ENCODE data around the gene TOMT.

Gene TOMT, protein sequence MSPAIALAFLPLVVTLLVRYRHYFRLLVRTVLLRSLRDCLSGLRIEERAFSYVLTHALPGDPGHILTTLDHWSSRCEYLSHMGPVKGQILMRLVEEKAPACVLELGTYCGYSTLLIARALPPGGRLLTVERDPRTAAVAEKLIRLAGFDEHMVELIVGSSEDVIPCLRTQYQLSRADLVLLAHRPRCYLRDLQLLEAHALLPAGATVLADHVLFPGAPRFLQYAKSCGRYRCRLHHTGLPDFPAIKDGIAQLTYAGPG

DNA sequence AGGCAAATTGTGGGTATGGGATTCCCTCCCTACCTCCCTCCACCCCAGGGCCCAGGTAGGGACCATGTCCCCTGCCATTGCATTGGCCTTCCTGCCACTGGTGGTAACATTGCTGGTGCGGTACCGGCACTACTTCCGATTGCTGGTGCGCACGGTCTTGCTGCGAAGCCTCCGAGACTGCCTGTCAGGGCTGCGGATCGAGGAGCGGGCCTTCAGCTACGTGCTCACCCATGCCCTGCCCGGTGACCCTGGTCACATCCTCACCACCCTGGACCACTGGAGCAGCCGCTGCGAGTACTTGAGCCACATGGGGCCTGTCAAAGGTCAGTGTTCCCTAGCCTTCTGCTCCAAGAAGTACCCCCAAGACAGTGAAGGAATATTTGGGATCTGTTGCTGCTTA lies at the start of gene TOMT:
Gene TOMT, plus strand, starts transcription at position 37 of the 400 bp plus-strand sequence. Its CDS starts 28 bp downstream, at position 65.
- TF ChIP-seq GATA1 (IDR thresholded peaks at IDR 0.05; ENCODE audit: low read depth, low read length): no peak
- no peak for TF ChIP-seq POLR2A (IDR thresholded peaks at IDR 0.05; ENCODE audit: low read length)

DNA sequence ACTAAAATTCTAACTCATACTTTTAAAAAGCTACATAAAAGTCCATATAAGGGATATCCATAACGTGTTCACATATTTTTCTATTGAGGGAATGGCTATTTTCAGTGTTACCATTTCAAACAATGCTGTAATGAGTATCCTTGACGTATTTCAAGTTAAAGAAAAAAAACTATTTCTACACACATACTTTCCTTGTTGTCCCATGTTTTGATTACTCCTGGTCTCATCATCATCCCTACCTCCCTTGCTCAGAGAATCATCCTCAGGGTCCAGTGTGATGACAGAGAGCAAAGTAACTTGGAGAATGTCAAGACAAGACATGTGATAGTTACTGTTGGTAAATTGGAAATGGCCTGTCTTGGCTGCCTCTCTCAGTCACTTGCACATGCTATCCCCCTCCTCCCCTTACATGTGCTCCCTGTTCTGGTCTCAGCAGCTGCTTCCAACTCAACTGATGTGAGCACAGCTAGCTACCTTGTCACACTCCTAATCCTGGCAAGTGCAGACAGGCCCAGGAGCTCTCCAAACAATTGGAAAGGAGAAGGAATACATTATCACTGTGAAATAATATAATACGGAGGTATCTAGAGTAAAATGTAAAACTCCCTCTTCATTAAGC lies 47.2 kb upstream of the TOMT start:
- no peak for TF ChIP-seq POLR2A (IDR thresholded peaks at IDR 0.05; ENCODE audit: low read length)
- no peak for TF ChIP-seq GATA1 (IDR thresholded peaks at IDR 0.05; ENCODE audit: low read depth, low read length)

More for the DNA sequence above, at the start of gene TOMT:
- DNase-seq: no peak

DNA sequence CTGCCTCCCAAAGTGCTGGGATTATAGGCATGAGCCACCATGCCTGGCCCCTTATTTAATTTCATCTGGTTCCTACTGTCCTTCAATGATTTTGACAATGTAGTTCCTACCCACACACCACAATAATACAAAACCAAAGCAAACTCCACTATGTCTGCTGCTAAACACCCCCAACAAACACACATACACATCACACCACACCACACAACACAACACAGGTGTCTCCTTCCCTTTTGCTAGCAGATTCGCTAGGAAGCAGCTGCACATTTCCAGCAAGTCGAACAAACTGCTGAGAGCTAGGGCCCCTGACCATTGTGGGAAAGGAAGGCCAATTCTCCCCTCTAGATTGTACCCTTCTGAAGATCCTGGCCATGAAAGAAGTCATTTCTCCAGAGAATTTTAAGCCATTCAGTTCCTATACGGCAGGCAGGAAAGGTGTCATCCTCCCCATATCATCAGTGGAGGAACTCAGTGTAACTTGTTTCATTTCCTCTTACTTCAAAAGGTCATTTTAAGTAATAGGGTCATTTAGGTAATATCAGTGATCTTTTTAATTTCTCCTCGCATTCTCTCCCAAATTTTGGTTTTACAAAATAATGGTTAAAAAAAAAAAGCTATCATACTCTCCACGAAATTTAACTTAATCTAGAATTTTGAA lies 43.9 kb upstream of the TOMT start:
- no peak for DNase-seq
- TF ChIP-seq POLR2A (IDR thresholded peaks at IDR 0.05; ENCODE audit: low read length) (no peak), GATA1 (IDR thresholded peaks at IDR 0.05; ENCODE audit: low read depth, low read length) (no peak)

More for the DNA sequence above, 47.2 kb upstream of the TOMT start:
- no peak for DNase-seq

DNA sequence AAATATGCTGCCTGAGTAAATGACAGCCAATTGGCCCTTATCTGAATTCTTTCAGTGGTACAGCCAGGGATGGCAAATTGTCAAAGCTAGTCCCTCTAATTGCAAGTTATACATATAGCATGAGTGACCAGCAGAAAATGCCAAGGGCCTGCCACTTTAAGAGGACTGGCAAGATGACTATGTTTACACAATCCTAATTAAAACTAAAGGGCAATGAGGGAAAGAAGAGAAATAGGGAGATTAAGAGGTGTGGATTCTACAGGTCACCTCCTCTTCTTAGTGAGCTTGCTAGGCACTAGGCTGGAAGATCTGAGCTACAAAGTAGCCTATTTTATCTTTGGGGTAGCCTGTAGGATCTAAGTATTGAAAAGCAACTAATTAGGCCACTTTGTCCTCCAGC lies 38.9 kb upstream of the TOMT start:
- TF ChIP-seq GATA1 (IDR thresholded peaks at IDR 0.05; ENCODE audit: low read depth, low read length): no peak
- TF ChIP-seq POLR2A (IDR thresholded peaks at IDR 0.05; ENCODE audit: low read length): no peak

DNA sequence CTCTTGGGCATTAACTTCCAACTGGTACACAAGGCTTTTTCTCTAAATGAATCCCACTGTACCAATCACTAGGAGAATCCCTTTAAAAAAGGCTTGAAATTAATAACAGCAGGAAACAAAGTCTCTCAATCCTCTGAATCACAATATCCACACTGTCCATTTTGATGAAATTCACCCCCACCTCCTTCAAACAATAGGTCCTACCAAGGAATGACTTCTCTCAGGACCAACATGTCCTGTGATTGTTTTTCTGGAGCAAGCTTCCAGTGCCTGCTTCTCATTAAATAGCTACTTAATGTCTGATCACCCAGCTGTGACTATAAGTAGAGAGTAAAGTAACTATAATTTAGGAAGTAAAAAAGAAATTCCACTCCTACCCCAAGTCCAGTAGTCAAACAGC lies 38.5 kb upstream of the TOMT start:
- no peak for DNase-seq
- TF ChIP-seq POLR2A (IDR thresholded peaks at IDR 0.05; ENCODE audit: low read length) (no peak), GATA1 (IDR thresholded peaks at IDR 0.05; ENCODE audit: low read depth, low read length) (no peak)

More for the DNA sequence above, 38.9 kb upstream of the TOMT start:
- DNase-seq: no peak

DNA sequence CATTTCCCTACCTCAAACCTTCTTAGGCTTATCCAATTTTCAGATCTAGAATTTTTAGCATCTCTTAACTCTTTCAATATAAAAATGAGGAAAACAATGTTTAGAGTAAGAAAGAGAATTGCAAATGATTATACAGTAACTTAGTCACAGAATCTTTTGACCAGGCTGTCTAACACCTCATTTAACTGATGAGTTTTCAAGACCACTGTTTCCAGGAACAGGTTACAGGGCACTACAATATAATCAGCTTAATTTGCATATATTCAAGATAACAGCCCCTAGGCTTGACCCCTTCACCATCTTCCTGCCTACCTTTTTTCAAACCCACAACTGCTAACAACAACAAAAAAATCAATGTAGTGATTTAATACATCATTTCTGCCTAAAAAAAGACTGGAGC lies 38.0 kb upstream of the TOMT start:
- no peak for DNase-seq
- TF ChIP-seq POLR2A (IDR thresholded peaks at IDR 0.05; ENCODE audit: low read length) (no peak), GATA1 (IDR thresholded peaks at IDR 0.05; ENCODE audit: low read depth, low read length) (no peak)

DNA sequence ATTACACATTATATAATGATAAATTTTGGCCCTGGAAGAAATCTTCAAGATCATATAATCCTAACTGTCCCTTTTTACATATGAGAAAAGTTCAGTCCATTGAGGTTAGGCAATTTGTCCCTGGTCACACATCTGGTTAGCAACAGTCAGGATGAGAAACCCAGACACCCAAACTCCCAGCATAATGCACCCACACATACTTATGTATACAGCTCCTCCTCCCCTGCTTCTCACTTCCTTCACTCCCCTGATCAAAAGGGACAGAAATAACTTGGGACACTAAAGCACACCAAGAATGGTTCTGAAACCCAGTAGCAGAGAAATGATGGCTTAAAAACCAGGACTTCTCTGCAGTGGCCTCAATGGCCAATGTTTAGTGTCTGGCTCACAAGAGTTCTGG lies 36.5 kb upstream of the TOMT start:
- TF ChIP-seq POLR2A (IDR thresholded peaks at IDR 0.05; ENCODE audit: low read length): no peak
- no peak for TF ChIP-seq GATA1 (IDR thresholded peaks at IDR 0.05; ENCODE audit: low read depth, low read length)
- no peak for DNase-seq

DNA sequence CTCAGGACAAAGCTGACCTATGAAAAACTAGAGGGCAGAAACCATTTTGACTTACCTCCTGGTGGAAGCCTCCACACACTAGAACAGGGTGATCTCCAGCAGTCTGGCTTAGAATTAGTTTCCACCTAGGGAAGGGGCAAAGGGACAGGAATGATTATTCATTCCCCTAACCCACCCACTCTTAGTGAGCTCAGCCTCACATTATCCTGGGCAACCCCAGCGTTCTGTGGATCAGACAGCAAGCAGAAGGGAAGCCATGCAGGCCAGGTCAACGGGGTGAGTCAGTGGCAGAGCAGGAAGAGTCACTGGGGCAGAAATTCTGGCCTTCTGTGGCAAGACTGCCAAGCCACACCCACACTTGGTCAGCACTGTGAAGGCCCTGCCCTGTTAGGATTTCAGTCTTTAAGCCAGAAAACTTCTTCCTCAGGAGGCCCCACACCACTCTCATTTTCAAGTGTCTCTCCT lies 35.9 kb upstream of the TOMT start:
- TF ChIP-seq GATA1 (IDR thresholded peaks at IDR 0.05; ENCODE audit: low read depth, low read length): no peak
- peak; percentile 61 for TF ChIP-seq POLR2A (IDR thresholded peaks at IDR 0.05; ENCODE audit: low read length)
- DNase-seq: peak; percentile 75 to 86

DNA sequence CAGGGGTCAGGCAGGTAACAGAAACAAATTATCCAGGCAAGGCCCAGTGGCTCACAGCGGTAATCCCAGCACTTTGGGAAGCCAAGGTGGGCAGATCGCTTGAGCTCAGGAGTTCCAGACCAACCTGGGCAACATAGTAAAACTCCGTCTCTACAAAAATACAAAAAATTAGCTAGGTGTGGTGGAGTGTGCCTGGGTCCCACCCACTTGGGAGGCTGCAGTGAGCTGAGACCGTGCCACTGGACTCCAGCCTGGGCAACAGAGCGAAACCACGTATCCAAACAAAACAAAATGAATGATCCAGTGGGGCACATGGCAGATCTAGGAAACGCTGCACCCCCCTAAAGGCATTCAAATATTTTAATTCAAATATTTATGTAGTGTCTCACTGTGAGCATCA lies 35.2 kb upstream of the TOMT start:
- no peak for DNase-seq

DNA sequence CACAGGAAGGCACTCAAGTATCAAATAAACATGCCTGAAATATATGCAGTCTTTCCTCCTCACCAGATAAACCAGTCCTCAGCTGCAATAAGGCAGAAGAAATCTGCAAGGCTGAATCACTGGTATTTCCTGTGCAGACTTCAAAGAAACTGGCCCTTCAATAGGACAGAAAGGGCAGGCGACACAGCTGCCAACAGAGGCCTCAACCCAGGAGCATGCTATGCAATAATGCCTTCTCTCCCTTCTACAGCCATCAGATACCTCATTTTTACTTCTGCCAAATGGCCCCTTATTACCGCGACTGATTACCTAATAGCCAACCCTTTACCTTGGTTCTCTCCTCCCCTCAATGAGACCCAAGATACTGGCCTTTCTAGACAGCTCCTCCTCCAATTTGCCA lies 33.4 kb upstream of the TOMT start:
- no peak for DNase-seq
- TF ChIP-seq POLR2A (IDR thresholded peaks at IDR 0.05; ENCODE audit: low read length): no peak
- TF ChIP-seq GATA1 (IDR thresholded peaks at IDR 0.05; ENCODE audit: low read depth, low read length): no peak

More for the DNA sequence above, 35.2 kb upstream of the TOMT start:
- TF ChIP-seq POLR2A (IDR thresholded peaks at IDR 0.05; ENCODE audit: low read length) (no peak), GATA1 (IDR thresholded peaks at IDR 0.05; ENCODE audit: low read depth, low read length) (no peak)

DNA sequence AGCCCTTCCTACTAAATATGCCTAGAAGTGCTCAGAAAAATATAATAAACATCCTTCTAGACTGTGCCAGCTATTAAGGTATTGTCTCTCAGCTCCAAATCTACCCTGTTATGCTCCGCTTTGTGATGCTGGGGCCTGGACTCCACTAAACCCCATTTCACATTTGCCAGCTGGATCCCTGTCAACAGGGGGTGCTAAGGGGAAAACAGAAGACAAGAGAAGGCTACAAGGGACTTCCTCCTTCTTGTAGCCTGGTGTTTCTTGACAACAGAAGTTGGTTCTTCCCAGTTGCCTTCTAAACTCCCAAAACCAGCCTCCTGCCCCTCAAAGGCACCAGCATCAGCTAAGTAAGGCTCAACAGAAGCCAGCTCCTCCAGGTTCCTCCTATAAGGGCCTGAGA lies 30.6 kb upstream of the TOMT start:
- DNase-seq: peak; percentile 35
- TF ChIP-seq POLR2A (IDR thresholded peaks at IDR 0.05; ENCODE audit: low read length) (no peak), GATA1 (IDR thresholded peaks at IDR 0.05; ENCODE audit: low read depth, low read length) (no peak)

DNA sequence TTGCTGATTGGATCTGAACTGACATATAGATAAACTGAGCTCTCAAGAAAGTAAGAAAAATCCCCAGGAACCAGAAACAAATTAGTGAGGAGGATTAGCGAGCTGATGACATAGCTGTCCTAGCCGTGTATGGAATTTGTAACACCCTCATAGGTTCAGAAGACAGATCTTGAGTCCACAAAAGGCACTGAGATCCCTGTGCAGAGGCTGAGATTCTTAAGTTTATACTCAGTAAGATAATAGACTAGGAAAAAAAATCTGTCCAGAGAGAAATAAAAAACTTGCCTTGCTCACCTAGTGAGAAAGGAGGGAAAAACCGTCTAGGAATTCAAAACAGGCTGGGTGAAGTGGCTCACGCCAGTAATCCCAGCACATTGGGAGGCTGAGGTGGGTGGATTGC lies 30.0 kb upstream of the TOMT start:
- no peak for DNase-seq
- TF ChIP-seq POLR2A (IDR thresholded peaks at IDR 0.05; ENCODE audit: low read length) (no peak), GATA1 (IDR thresholded peaks at IDR 0.05; ENCODE audit: low read depth, low read length) (no peak)

DNA sequence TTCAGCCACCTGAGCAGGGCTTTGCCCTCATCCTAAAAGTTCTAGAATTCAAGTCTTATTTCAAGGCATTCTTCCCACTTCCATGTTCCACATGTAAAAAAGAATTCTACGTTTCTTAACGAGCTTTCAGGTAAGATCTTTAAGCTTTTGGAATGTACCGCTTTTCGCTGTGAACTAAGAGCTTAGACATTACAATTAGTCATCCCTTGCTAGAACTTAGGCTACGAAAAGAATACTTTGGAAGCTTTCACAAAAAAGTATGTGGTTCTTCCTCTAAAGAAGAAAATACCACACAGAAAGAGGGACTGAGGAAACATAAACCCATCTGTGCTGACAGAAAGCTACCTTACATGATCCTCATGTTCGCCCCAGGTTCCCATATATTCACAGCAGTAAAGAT lies 27.2 kb upstream of the TOMT start:
- TF ChIP-seq POLR2A (IDR thresholded peaks at IDR 0.05; ENCODE audit: low read length) (no peak), GATA1 (IDR thresholded peaks at IDR 0.05; ENCODE audit: low read depth, low read length) (no peak)
- DNase-seq: peak in 1 of 2 experiments; percentile 53

DNA sequence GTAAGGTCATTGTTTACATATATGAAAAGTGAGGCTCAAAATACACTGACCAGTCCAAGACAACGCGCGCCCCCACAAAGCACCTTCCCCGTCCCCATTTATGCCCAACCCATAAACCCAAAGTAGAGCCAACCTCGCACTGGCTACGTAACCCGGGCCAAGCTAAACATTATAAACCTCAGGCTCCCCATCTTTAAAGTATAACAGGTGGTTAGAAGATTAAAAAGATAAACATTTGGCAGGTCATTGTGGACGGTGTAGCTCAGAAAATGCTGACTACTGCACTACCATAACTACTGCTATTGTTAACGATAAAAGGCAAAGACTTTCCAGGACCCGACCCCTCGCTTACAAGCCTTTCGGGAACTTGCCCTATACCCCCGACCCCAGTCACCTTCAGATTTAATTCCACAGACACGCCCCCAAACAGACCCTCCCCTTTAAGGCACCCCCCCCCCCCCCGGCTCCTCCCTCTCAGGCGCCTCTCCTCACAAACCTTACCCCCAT lies 25.9 kb upstream of the TOMT start:
- DNase-seq: peak; percentile 74 to 79
- no peak for TF ChIP-seq POLR2A (IDR thresholded peaks at IDR 0.05; ENCODE audit: low read length)
- no peak for TF ChIP-seq GATA1 (IDR thresholded peaks at IDR 0.05; ENCODE audit: low read depth, low read length)

Measured in erythroblast (primary cell).